ENCODE measurements around the gene RPS6KL1. TPM values are rescaled to one million over a fixed set of nuclear protein-coding genes. Genes with fewer than 3 reads are reported as not detected.

RPS6KL1 gene
- total and polyA plus RNA-seq, 4 donors: 3.3 to 17.3 (median 13.2) TPM

- no peaks in the 10 kb centered on the region for H3K4me1 ChIP-seq (ENCODE audit: control insufficient read depth in 1 of 2, insufficient read depth in 2 of 2, low read length in 2 of 2)
- no peaks in the 10 kb centered on the region for H3K27me3 ChIP-seq (ENCODE audit: control insufficient read depth in 1 of 2, insufficient read depth in 2 of 2, low read length in 1 of 2)
- H3K9me3 ChIP-seq (ENCODE audit: control insufficient read depth, low read length): no peaks in the 10 kb centered on the region
- intact Hi-C loops (cut with DNase I): no loop called here
- no peak overlapping the region for H3K4me3 ChIP-seq (ENCODE audit: low read length in 2 of 2)
- ATAC-seq (ENCODE audit: low FRiP score) (no peak), DNase-seq (peak in 1 of 2 donors; percentile 37)
- H3K27ac ChIP-seq (ENCODE audit: low read depth in 1 of 2, low read length in 2 of 2): no peak overlapping the region
- 88 to 89% methylated on average over 4 of the region's 4 CpGs for WGBS, 2 donors
- no peaks in the 10 kb centered on the region for H3K36me3 ChIP-seq (ENCODE audit: control insufficient read depth in 1 of 2, insufficient read depth in 2 of 2, low read length in 1 of 2)
These were observed 7.6 kb downstream of the RPS6KL1 start for GRCh38 chr14:74915426-74915825.

- intact Hi-C loops (cut with DNase I): loop anchor here (5.0 kb wide), 2 partner anchors 33 to 173 kb away; no protein-coding TSS in a partner anchor
- 31 to 32% methylated on average over 6 of the region's 6 CpGs for WGBS, 2 donors
- peak; percentile 30 to 86 for DNase-seq
- no peaks in the 10 kb centered on the region for H3K27me3 ChIP-seq (ENCODE audit: control insufficient read depth in 1 of 2, insufficient read depth in 2 of 2, low read length in 1 of 2)
- H3K4me1 ChIP-seq (ENCODE audit: control insufficient read depth in 1 of 2, insufficient read depth in 2 of 2, low read length in 2 of 2): no peaks in the 10 kb centered on the region
- no peaks in the 10 kb centered on the region for H3K36me3 ChIP-seq (ENCODE audit: control insufficient read depth in 1 of 2, insufficient read depth in 2 of 2, low read length in 1 of 2)
- no peaks in the 10 kb centered on the region for H3K9me3 ChIP-seq (ENCODE audit: control insufficient read depth, low read length)
- no peak overlapping the region for H3K4me3 ChIP-seq (ENCODE audit: low read length in 2 of 2)
- peak; percentile 78 for ATAC-seq (ENCODE audit: low FRiP score)
- no peak overlapping the region for H3K27ac ChIP-seq (ENCODE audit: low read depth in 1 of 2, low read length in 2 of 2)
These were observed 9.0 kb downstream of the RPS6KL1 start for GRCh38 chr14:74913986-74914573.

GRCh38 chr14:74913393-74913910, 9.6 kb downstream of the RPS6KL1 start:
- intact Hi-C loops (cut with DNase I): loop anchor here (5.0 kb wide), 2 partner anchors 34 to 174 kb away; no protein-coding TSS in a partner anchor
- WGBS, 2 donors: 77 to 79% methylated on average over 5 of the region's 5 CpGs
- no peaks in the 10 kb centered on the region for H3K4me1 ChIP-seq (ENCODE audit: control insufficient read depth in 1 of 2, insufficient read depth in 2 of 2, low read length in 2 of 2)
- H3K36me3 ChIP-seq (ENCODE audit: control insufficient read depth in 1 of 2, insufficient read depth in 2 of 2, low read length in 1 of 2): no peaks in the 10 kb centered on the region
- DNase-seq (no peak), ATAC-seq (ENCODE audit: low FRiP score) (no peak)
- H3K4me3 ChIP-seq (ENCODE audit: low read length in 2 of 2): no peak overlapping the region
- H3K27ac ChIP-seq (ENCODE audit: low read depth in 1 of 2, low read length in 2 of 2): no peak overlapping the region
- H3K27me3 ChIP-seq (ENCODE audit: control insufficient read depth in 1 of 2, insufficient read depth in 2 of 2, low read length in 1 of 2): no peaks in the 10 kb centered on the region
- no peaks in the 10 kb centered on the region for H3K9me3 ChIP-seq (ENCODE audit: control insufficient read depth, low read length)

- no peaks in the 10 kb centered on the region for H3K36me3 ChIP-seq (ENCODE audit: control insufficient read depth in 1 of 2, insufficient read depth in 2 of 2, low read length in 1 of 2)
- no peaks in the 10 kb centered on the region for H3K27me3 ChIP-seq (ENCODE audit: control insufficient read depth in 1 of 2, insufficient read depth in 2 of 2, low read length in 1 of 2)
- intact Hi-C loops (cut with DNase I): loop anchor here (5.0 kb wide), 2 partner anchors 34 to 174 kb away; no protein-coding TSS in a partner anchor
- H3K4me3 ChIP-seq (ENCODE audit: low read length in 2 of 2): no peak overlapping the region
- 88 to 93% methylated on average over 10 of the region's 10 CpGs for WGBS, 2 donors
- no peak for DNase-seq
- H3K27ac ChIP-seq (ENCODE audit: low read depth in 1 of 2, low read length in 2 of 2): no peak overlapping the region
- no peaks in the 10 kb centered on the region for H3K4me1 ChIP-seq (ENCODE audit: control insufficient read depth in 1 of 2, insufficient read depth in 2 of 2, low read length in 2 of 2)
- no peak for ATAC-seq (ENCODE audit: low FRiP score)
- no peaks in the 10 kb centered on the region for H3K9me3 ChIP-seq (ENCODE audit: control insufficient read depth, low read length)
These were observed 10.3 kb downstream of the RPS6KL1 start for GRCh38 chr14:74912801-74913200.

- intact Hi-C loops (cut with DNase I): loop anchor here (5.0 kb wide), 2 partner anchors 35 to 175 kb away; no protein-coding TSS in a partner anchor
- H3K27me3 ChIP-seq (ENCODE audit: control insufficient read depth in 1 of 2, insufficient read depth in 2 of 2, low read length in 1 of 2): no peaks in the 10 kb centered on the region
- DNase-seq (no peak), ATAC-seq (ENCODE audit: low FRiP score) (no peak)
- 88 to 90% methylated on average over 6 of the region's 6 CpGs for WGBS, 2 donors
- H3K36me3 ChIP-seq (ENCODE audit: control insufficient read depth in 1 of 2, insufficient read depth in 2 of 2, low read length in 1 of 2): no peaks in the 10 kb centered on the region
- no peaks in the 10 kb centered on the region for H3K4me1 ChIP-seq (ENCODE audit: control insufficient read depth in 1 of 2, insufficient read depth in 2 of 2, low read length in 2 of 2)
- no peaks in the 10 kb centered on the region for H3K9me3 ChIP-seq (ENCODE audit: control insufficient read depth, low read length)
- H3K27ac ChIP-seq (ENCODE audit: low read depth in 1 of 2, low read length in 2 of 2): no peak overlapping the region
- no peak overlapping the region for H3K4me3 ChIP-seq (ENCODE audit: low read length in 2 of 2)
These were observed 10.9 kb downstream of the RPS6KL1 start for GRCh38 chr14:74912111-74912510.

GRCh38 chr14:74911704-74912103, 11.4 kb downstream of the RPS6KL1 start:
- ATAC-seq (ENCODE audit: low FRiP score) (no peak), DNase-seq (no peak)
- intact Hi-C loops (cut with DNase I): loop anchor here (5.0 kb wide), 2 partner anchors 36 to 176 kb away; no protein-coding TSS in a partner anchor
- Histone ChIP-seq H3K4me1 (ENCODE audit: control insufficient read depth in 1 of 2, insufficient read depth in 2 of 2, low read length in 2 of 2) (no peaks in the 10 kb centered on the region), H3K27ac (ENCODE audit: low read depth in 1 of 2, low read length in 2 of 2) (no peak overlapping the region), H3K36me3 (ENCODE audit: control insufficient read depth in 1 of 2, insufficient read depth in 2 of 2, low read length in 1 of 2) (no peaks in the 10 kb centered on the region), H3K27me3 (ENCODE audit: control insufficient read depth in 1 of 2, insufficient read depth in 2 of 2, low read length in 1 of 2) (no peaks in the 10 kb centered on the region), H3K4me3 (ENCODE audit: low read length in 2 of 2) (no peak overlapping the region), H3K9me3 (ENCODE audit: control insufficient read depth, low read length) (no peaks in the 10 kb centered on the region)
- WGBS, 2 donors: 88 to 89% methylated on average over 5 of the region's 5 CpGs

- Histone ChIP-seq H3K4me3 (ENCODE audit: low read length in 2 of 2) (no peak overlapping the region), H3K27ac (ENCODE audit: low read depth in 1 of 2, low read length in 2 of 2) (no peak overlapping the region), H3K36me3 (ENCODE audit: control insufficient read depth in 1 of 2, insufficient read depth in 2 of 2, low read length in 1 of 2) (no peaks in the 10 kb centered on the region), H3K9me3 (ENCODE audit: control insufficient read depth, low read length) (no peaks in the 10 kb centered on the region), H3K27me3 (ENCODE audit: control insufficient read depth in 1 of 2, insufficient read depth in 2 of 2, low read length in 1 of 2) (no peaks in the 10 kb centered on the region), H3K4me1 (ENCODE audit: control insufficient read depth in 1 of 2, insufficient read depth in 2 of 2, low read length in 2 of 2) (no peaks in the 10 kb centered on the region)
- DNase-seq (no peak), ATAC-seq (ENCODE audit: low FRiP score) (no peak)
- WGBS, 2 donors: 95 to 97% methylated on average over 6 of the region's 6 CpGs
- intact Hi-C loops (cut with DNase I): loop anchor here (5.0 kb wide), 2 partner anchors 36 to 176 kb away; no protein-coding TSS in a partner anchor
These were observed 11.8 kb downstream of the RPS6KL1 start for GRCh38 chr14:74911221-74911620.

GRCh38 chr14:74910556-74910955, 12.5 kb downstream of the RPS6KL1 start:
- H3K4me3 ChIP-seq (ENCODE audit: low read length in 2 of 2): no peak overlapping the region
- 75 to 80% methylated on average over 9 to 10 of the region's 10 CpGs for whole genome bisulfite sequencing, 2 donors
- ATAC-seq (ENCODE audit: low FRiP score): no peak
- DNase-seq: no peak
- H3K4me1 ChIP-seq (ENCODE audit: control insufficient read depth in 1 of 2, insufficient read depth in 2 of 2, low read length in 2 of 2): no peaks in the 10 kb centered on the region
- no peaks in the 10 kb centered on the region for H3K9me3 ChIP-seq (ENCODE audit: control insufficient read depth, low read length)
- no peak overlapping the region for H3K27ac ChIP-seq (ENCODE audit: low read depth in 1 of 2, low read length in 2 of 2)
- H3K36me3 ChIP-seq (ENCODE audit: control insufficient read depth in 1 of 2, insufficient read depth in 2 of 2, low read length in 1 of 2): no peaks in the 10 kb centered on the region
- intact Hi-C loops (cut with DNase I): loop anchor here (5.0 kb wide), 2 partner anchors 37 to 177 kb away; no protein-coding TSS in a partner anchor
- no peaks in the 10 kb centered on the region for H3K27me3 ChIP-seq (ENCODE audit: control insufficient read depth in 1 of 2, insufficient read depth in 2 of 2, low read length in 1 of 2)

GRCh38 chr14:74909911-74910310, 13.1 kb downstream of the RPS6KL1 start:
- ATAC-seq (ENCODE audit: low FRiP score) (no peak), DNase-seq (no peak)
- H3K4me3 ChIP-seq (ENCODE audit: low read length in 2 of 2): no peak overlapping the region
- WGBS, 2 donors: 87 to 92% methylated on average over 9 to 10 of the region's 10 CpGs
- no peaks in the 10 kb centered on the region for H3K36me3 ChIP-seq (ENCODE audit: control insufficient read depth in 1 of 2, insufficient read depth in 2 of 2, low read length in 1 of 2)
- no peaks in the 10 kb centered on the region for H3K9me3 ChIP-seq (ENCODE audit: control insufficient read depth, low read length)
- H3K27me3 ChIP-seq (ENCODE audit: control insufficient read depth in 1 of 2, insufficient read depth in 2 of 2, low read length in 1 of 2): no peaks in the 10 kb centered on the region
- H3K4me1 ChIP-seq (ENCODE audit: control insufficient read depth in 1 of 2, insufficient read depth in 2 of 2, low read length in 2 of 2): no peaks in the 10 kb centered on the region
- no peak overlapping the region for H3K27ac ChIP-seq (ENCODE audit: low read depth in 1 of 2, low read length in 2 of 2)
- intact Hi-C loops (cut with DNase I): loop anchor here (5.0 kb wide), 2 partner anchors 37 to 177 kb away; no protein-coding TSS in a partner anchor

Data from aorta (tissue), 5 donors.